MM.1S (cell line): ENCODE measurements around the gene POU3F3.

ENCODE experiments used
- CTCF ChIP-seq: fragments of 300-600 bp; sonication (generic); IDR thresholded peaks from 2 replicates; pipeline ENCODE4 v1.5.1; 2016; ENCODE audit warnings: antibody characterized with exemption, low read length, mixed read lengths
- EZH2 ChIP-seq: fragments of 300-600 bp; sonication (generic); optimal IDR thresholded peaks from 2 replicates; pipeline ENCODE3; 2017; ENCODE audit warnings: low read depth, mild to moderate bottlenecking, antibody characterized with exemption, low read length, mixed read lengths

- TF ChIP-seq CTCF (no peak), EZH2 (no peak)
These were observed 23.0 kb downstream of the POU3F3 start for GRCh38 chr2:104876606-104877570.
